ENCODE measurements around the gene ATP8B4.

Gene ATP8B4

DNA sequence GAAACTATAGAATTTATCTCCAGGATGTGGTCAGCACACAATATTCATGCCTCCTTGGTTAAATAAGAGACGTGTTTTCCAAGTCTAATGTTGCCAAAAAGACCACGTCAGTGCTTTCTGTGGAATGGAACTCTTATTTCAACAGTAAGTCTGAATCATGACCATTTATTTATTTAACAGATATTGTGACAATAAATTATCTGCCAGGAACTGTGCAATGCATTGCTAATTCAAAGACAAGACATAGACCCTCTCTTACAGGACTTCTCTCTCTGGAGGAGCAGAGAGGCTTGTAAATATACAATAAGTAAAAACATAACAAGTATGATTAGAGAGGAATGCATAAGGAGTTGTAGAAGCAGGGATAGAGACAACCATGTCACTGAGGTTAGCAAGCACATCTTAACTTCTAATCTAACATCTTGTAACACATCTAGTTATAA is 270.7 kb downstream of the ATP8B4 start:
- H3K4me3 ChIP-seq (ENCODE audit: control insufficient read depth, low read depth, low read length): no peak overlapping the region
- peak; percentile 96 for DNase-seq (ENCODE audit: low read depth)
- no peak for TF ChIP-seq CTCF (IDR thresholded peaks at IDR 0.05; ENCODE audit: control insufficient read depth, insufficient read depth, low read depth, low read length, missing control alignments)

DNA sequence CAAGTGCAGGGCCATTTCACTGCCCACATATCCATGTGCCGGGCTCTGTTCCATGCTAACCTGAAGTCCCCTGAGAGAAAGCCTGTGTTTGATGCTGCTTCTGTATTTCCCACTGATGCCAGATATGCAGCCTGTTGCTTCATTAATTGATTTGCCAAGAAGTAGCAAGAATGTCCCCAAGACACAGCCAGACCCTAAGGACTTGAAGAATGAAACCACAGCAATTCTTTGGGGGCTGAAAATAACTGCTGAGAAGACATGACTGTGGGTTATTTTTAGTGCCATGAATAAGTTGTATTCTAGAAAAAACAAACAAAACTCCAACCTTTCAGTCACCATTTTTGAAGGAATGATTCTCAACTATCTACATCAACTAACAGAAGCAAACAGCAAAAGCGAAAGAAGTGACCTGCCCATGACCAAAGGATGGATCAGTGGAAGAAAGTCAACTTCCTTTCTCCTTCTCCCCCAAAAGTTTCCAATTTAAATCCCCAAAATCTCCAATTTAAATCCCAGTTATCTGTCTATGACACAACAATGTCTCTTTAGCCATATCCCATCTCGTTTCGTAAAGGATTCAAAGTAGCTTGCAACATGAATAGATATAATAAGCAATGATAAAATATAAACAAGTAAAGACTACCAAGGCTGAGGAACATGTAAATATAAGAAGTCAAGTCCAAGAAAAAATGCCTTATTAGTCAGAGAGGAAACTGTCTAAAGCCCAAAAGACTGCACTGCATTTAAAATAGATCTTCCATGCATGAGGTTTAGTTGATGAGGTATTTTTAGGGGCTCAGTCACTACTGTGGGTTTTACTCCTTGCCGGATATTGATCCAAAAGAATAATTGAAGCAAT is 271.4 kb downstream of the ATP8B4 start:
- no peak for DNase-seq (ENCODE audit: low read depth)
- no peak for TF ChIP-seq CTCF (IDR thresholded peaks at IDR 0.05; ENCODE audit: control insufficient read depth, insufficient read depth, low read depth, low read length, missing control alignments)
- H3K4me3 ChIP-seq (ENCODE audit: control insufficient read depth, low read depth, low read length): no peak overlapping the region

DNA sequence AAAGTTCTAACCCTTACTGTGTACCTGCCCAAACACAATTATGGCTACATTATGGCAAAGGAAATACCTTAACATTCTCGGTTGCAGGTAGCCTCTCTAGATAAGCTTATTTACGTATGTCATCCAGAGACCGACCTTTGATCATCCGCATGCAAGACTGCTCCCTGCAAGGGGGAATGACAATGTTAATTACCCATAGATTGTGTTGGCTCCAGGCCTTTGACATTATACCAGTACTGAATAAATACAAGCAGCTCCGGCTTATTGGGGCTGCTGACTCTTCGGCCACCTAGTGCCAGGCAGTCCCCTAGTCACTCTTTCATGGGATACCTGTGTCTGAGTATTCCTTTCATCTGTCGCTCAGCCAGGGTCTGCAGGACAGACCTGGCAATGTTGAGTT is 274.6 kb downstream of the ATP8B4 start:
- no peak for DNase-seq (ENCODE audit: low read depth)
- H3K4me3 ChIP-seq (ENCODE audit: control insufficient read depth, low read depth, low read length): no peak overlapping the region
- no peak for TF ChIP-seq CTCF (IDR thresholded peaks at IDR 0.05; ENCODE audit: control insufficient read depth, insufficient read depth, low read depth, low read length, missing control alignments)

DNA sequence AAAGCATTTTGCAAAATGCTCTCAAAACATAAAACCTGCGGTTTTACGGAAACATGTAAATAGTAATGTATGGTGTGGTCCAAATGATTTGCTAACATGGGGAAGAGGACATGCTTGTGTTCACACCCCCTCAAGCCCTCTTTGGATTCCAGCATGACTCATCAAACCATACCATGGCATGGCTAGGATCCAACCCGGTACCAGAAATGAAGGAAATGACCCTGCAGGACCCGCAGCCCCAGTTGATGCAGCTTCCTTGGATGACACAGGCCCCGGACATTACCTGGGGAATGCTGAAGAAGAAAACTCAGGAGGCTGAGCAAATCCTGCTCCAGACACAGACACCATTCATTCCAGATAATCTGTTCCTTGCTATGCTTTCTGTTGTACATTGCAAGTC is 275.3 kb downstream of the ATP8B4 start:
- no peak for TF ChIP-seq CTCF (IDR thresholded peaks at IDR 0.05; ENCODE audit: control insufficient read depth, insufficient read depth, low read depth, low read length, missing control alignments)

DNA sequence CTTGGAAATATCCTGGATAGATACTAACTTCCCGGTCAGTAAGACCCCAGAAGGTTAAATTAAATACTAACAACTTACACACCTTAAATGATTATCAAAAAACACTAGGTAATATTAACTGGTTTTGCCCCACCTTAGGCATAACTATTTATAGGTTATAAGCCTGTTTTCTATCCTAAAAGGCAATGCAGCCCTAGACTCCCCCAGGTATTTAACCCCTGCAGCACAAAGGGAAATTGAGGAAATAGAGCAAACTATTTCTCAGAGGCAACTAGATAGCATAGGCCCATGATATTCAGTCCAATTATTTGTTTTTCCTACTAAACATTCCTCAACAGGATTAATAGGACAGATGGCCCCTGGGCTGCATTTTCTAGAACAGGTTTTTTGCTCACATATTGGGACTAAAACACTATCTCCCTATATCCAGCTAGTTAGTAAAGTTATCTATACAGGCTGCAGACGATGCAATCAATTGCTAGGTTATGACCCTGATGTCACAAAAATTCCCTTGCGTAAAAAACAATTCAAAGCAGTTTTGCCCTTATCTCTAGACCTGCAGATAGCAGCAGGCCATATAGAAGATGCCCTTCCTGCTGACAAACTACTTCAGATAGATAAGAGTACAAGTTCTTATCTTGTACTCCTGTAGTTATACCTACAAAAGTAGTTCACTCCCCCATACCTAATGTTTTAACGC is 276.9 kb downstream of the ATP8B4 start:
- H3K4me3 ChIP-seq (ENCODE audit: control insufficient read depth, low read depth, low read length): no peak overlapping the region
- TF ChIP-seq CTCF (IDR thresholded peaks at IDR 0.05; ENCODE audit: control insufficient read depth, insufficient read depth, low read depth, low read length, missing control alignments): no peak
- DNase-seq (ENCODE audit: low read depth): no peak

More for the DNA sequence above, 275.3 kb downstream of the ATP8B4 start:
- DNase-seq (ENCODE audit: low read depth): no peak
- no peak overlapping the region for H3K4me3 ChIP-seq (ENCODE audit: control insufficient read depth, low read depth, low read length)

DNA sequence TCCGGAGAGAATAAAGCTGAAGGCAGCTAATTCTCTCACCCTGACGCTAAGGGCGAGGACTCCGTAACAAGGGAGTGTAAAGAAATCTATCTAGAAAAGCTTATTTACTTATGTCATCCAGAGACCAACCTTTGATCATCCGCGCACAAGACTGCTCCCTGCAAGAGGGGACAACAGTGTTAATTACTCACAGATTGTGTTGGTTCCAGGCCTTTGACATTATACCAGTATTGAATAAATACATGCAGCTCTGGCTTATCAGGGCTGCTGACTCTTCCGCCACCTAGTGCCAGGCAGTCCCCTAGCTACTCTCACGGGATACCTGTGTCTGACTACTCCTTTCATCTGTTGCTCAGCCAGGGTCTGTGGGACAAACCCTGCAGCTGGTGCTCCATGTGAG is 286.5 kb downstream of the ATP8B4 start:
- no peak for DNase-seq (ENCODE audit: low read depth)
- TF ChIP-seq CTCF (IDR thresholded peaks at IDR 0.05; ENCODE audit: control insufficient read depth, insufficient read depth, low read depth, low read length, missing control alignments): peak; percentile 26
- H3K4me3 ChIP-seq (ENCODE audit: control insufficient read depth, low read depth, low read length): no peak overlapping the region

All from AG09309 (cell line).